ENCODE measurements around the gene TACC2.

TACC2 gene

DNA sequence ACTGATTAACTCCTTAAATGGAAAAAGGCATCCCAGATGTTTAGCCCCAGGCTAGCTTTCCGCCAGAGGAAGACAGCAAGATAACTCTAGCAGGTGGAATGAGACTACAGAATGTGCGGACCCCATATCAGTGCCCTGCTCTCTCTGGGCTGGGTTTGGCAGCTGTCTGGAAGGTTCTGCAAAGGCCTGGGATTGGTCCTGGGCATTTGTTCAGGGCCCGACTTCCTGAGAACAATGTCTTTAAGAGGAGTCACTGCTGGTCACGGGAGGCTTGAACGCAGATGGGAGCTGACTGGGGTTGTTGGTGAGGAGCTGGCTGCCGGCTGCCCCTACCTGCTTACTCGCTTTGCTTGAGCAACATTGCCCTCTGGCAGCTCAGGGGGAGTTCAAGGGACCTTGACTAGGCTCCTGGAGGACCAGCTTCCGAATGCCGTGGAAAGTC is 151.5 kb downstream of the TACC2 start:
- no peak overlapping the region for H2AFZ ChIP-seq (ENCODE audit: low read depth, low read length)
- H3K4me3 ChIP-seq (ENCODE audit: low read length), result no peak overlapping the region
- H3K9me3 ChIP-seq (ENCODE audit: low read length), result peaks cover 11% of the 10 kb centered on the region
- no peaks in the 10 kb centered on the region for H3K27me3 ChIP-seq (ENCODE audit: insufficient read depth, low read length)
- peaks cover 9% of the 10 kb centered on the region for H3K4me1 ChIP-seq (ENCODE audit: insufficient read depth, low read length)
- peaks cover 6% of the 10 kb centered on the region for H3K36me3 ChIP-seq (ENCODE audit: insufficient read depth, low read length)

DNA sequence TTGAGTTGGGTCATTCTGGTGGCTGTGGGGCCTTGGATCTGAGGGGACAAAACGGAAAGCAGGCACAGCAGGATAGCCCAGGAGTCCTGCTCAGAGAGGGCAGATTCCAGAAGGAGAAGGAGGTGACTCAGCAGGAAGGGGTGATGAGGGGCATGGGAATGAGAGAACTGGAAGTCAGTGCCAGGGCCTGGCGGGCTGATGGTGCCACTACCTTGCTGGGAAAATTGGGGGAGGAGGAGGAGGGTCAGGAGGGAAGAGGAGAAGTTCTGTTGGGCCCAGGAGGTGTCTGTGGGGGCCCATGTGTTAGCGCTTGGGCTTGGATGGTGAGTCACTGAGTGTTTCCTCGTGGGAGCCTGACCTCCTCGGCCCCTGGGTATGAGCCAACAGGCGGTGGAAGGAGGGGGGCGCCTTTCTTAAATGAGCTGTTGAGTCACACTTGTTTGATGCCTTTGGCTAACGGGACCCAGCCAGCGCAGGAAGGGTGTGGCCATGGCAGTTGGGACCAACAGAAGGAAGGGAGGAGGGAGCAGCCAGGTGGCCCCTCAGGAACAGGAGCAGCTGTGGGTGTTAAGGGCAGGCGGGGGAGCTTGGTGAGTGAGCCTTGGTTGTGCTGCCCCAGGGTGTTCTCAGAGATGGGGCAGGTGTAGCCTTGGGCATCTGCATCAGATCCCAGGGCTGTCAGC is 152.1 kb downstream of the TACC2 start:
- no peaks in the 10 kb centered on the region for H3K27me3 ChIP-seq (ENCODE audit: insufficient read depth, low read length)
- H3K9me3 ChIP-seq (ENCODE audit: low read length), result peaks cover 16% of the 10 kb centered on the region
- no peak overlapping the region for H3K4me3 ChIP-seq (ENCODE audit: low read length)
- H2AFZ ChIP-seq (ENCODE audit: low read depth, low read length), result no peak overlapping the region
- peaks cover 9% of the 10 kb centered on the region for H3K4me1 ChIP-seq (ENCODE audit: insufficient read depth, low read length)
- H3K36me3 ChIP-seq (ENCODE audit: insufficient read depth, low read length), result peaks cover 8% of the 10 kb centered on the region

DNA sequence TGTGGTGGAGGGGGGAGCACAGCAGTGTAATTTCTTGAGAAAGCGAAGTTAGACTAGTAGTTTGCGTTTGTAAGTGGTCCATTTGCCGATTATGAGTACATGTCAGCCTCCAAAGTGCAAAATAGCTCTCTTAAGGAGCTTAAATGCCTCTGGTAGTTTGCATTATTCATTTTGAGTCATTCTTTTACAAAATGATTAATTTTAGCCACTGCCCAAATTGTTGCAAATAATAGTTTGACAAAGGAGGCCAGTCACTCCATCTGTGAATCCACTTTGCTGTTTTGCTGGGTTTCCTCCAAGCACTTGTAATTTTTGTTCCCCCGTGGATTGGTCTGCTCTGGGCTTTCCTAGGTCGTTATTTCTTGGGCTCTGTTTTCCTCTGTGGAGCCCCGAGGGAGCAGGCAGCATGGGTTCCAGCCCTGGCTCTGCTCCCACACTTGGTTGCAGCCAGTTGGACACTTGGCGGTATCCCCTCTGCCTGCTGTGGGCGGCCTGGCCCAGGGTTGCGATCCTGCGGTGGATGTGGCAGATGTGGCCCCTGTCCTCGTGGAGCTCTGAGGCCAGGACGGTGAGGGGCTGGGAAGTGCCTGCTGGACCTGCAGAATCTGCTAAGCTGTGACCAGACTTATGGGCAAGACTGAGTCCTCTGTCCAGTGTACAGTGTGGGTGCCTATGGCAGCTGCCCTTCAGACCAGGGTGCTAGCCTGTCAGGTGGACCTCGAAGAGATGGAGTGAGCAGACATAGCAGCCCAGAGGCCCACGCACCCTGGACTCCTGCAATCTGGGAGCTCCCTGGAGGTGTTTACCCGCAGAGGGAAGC is 153.1 kb downstream of the TACC2 start:
- no peak overlapping the region for H2AFZ ChIP-seq (ENCODE audit: low read depth, low read length)
- no peak overlapping the region for H3K4me3 ChIP-seq (ENCODE audit: low read length)
- peaks cover 16% of the 10 kb centered on the region for H3K9me3 ChIP-seq (ENCODE audit: low read length)
- peaks cover 9% of the 10 kb centered on the region for H3K4me1 ChIP-seq (ENCODE audit: insufficient read depth, low read length)
- H3K36me3 ChIP-seq (ENCODE audit: insufficient read depth, low read length), result peaks cover 8% of the 10 kb centered on the region
- no peaks in the 10 kb centered on the region for H3K27me3 ChIP-seq (ENCODE audit: insufficient read depth, low read length)

DNA sequence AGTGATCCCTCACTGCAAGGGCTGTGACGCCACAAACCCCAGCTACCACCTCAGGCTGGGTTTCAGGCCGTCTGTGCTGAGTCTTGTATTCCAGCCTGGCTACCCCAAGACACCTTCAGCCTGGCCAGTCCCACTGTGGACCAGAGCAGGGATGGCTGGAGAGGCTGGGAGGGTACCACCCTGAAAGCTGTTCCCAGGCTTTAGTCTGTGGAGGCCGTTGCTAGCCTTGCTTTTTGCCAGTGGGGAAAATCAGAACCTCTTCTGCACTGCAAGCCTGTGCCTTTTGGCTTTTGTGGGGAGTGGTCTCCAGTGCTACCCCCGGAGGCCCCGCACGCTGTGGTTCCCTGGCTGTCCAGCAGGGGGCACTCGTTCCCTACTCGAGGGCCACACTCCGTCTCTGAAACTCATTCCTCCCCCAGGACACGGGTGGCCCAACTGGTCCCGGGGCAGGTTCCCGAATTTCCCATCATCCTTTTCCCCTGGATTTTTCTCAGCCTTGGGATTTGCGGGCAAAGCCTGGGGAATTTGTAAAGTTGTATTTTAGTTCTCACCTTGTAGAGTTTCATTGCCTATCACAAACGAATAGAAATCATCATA is 153.8 kb downstream of the TACC2 start:
- Histone ChIP-seq H3K9me3 (ENCODE audit: low read length) (peaks cover 16% of the 10 kb centered on the region), H2AFZ (ENCODE audit: low read depth, low read length) (no peak overlapping the region), H3K4me1 (ENCODE audit: insufficient read depth, low read length) (peaks cover 10% of the 10 kb centered on the region), H3K27me3 (ENCODE audit: insufficient read depth, low read length) (no peaks in the 10 kb centered on the region), H3K36me3 (ENCODE audit: insufficient read depth, low read length) (peaks cover 10% of the 10 kb centered on the region), H3K4me3 (ENCODE audit: low read length) (no peak overlapping the region)

DNA sequence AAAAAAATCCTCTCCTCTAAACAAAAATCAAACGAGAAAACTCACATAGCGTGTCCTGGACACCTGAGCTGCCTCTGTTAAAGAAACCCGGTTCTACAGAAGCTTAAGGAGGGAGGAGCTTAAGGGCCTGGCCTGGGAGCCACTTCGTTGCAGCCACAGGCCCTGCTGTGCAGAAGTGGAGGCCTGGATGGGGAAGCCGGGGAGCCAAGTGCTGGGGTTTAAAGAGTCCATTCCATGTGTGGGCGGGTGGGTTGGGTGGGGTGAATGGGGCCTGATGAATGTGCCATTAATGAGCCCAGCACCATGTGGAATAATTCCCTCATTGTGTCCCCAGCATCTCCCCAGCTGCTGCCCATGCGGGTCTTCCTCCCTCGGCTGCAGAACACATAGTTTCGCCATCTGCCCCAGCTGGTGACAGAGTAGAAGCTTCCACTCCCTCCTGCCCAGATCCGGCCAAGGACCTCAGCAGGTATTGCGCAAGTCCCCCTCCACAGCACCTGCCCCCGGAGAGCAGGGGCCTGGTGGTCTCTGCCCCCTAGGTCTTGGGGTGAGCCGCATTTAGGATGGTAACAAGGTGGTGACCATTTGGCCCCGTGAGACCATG is 154.4 kb downstream of the TACC2 start:
- Histone ChIP-seq H3K36me3 (ENCODE audit: insufficient read depth, low read length) (peaks cover 10% of the 10 kb centered on the region), H3K4me3 (ENCODE audit: low read length) (no peak overlapping the region), H3K9me3 (ENCODE audit: low read length) (peaks cover 16% of the 10 kb centered on the region), H3K27me3 (ENCODE audit: insufficient read depth, low read length) (no peaks in the 10 kb centered on the region), H2AFZ (ENCODE audit: low read depth, low read length) (no peak overlapping the region), H3K4me1 (ENCODE audit: insufficient read depth, low read length) (peaks cover 14% of the 10 kb centered on the region)

DNA sequence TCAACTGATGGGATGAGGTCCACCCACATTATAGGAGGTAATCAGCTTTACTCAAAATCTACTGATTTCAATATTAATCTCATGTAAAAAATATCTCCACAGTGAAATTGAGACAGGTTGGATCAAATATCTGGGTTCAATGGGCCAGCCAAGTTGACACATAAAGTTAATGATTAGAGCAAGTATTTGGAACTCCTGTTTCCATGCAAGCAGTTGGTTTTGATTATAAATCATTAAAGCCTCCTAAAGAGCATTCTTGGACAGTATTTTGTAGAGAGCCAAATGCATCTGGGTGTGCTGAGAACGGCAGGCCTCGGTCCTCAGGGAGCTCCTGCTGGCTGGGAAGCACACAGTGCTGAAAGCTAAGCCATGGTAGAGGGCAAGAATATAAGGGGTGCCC is 155.2 kb downstream of the TACC2 start:
- H3K27me3 ChIP-seq (ENCODE audit: insufficient read depth, low read length), result no peaks in the 10 kb centered on the region
- H3K4me1 ChIP-seq (ENCODE audit: insufficient read depth, low read length), result peaks cover 23% of the 10 kb centered on the region
- peaks cover 16% of the 10 kb centered on the region for H3K9me3 ChIP-seq (ENCODE audit: low read length)
- H3K36me3 ChIP-seq (ENCODE audit: insufficient read depth, low read length), result peaks cover 10% of the 10 kb centered on the region
- no peak overlapping the region for H2AFZ ChIP-seq (ENCODE audit: low read depth, low read length)
- no peak overlapping the region for H3K4me3 ChIP-seq (ENCODE audit: low read length)

DNA sequence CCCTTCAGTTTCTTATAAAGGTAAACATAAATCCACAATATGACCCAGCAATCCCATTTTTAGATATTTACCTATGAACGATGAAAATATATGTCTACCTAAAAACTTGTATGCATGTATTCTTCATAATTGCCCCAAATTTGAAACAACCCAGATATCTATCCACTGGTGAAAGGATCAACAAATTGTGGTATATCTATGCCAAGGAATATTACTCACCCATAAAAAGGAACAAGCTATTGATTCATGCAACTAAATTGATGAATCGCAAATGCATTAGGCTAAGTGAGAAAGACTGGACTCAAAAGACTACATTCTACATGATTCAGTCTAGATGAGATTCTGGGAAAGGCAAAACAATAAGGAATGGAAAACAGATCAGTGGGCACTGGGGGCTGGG is 156.2 kb downstream of the TACC2 start:
- Histone ChIP-seq H3K4me3 (ENCODE audit: low read length) (no peak overlapping the region), H3K9me3 (ENCODE audit: low read length) (peaks cover 16% of the 10 kb centered on the region), H3K4me1 (ENCODE audit: insufficient read depth, low read length) (peaks cover 28% of the 10 kb centered on the region)

DNA sequence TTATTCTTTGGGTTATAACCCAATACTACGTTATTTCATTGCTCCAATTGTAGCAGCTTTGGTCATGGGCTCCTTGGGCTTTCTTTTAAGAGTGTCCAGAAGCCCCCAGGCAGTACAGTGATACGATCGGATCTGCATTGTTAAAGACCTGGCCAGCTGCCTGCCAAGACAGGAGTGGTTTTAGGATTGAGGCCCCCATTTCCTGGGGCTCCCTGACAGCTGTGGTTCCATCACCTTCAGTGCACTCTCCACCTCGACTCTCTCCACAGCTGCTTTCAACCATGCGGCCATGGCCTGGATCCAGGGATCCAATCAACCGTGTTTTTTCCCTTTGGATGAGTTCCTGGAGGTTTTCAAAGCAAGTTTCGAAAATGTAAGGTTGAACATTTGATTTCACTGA is 158.7 kb downstream of the TACC2 start:
- H3K36me3 ChIP-seq (ENCODE audit: insufficient read depth, low read length), result peaks cover 10% of the 10 kb centered on the region
- H3K27me3 ChIP-seq (ENCODE audit: insufficient read depth, low read length), result no peaks in the 10 kb centered on the region
- peaks cover 16% of the 10 kb centered on the region for H3K9me3 ChIP-seq (ENCODE audit: low read length)
- H2AFZ ChIP-seq (ENCODE audit: low read depth, low read length), result no peak overlapping the region
- H3K4me1 ChIP-seq (ENCODE audit: insufficient read depth, low read length), result peaks cover 19% of the 10 kb centered on the region
- no peak overlapping the region for H3K4me3 ChIP-seq (ENCODE audit: low read length)

More for the DNA sequence above, 156.2 kb downstream of the TACC2 start:
- Histone ChIP-seq H3K36me3 (ENCODE audit: insufficient read depth, low read length) (peaks cover 10% of the 10 kb centered on the region), H2AFZ (ENCODE audit: low read depth, low read length) (no peak overlapping the region), H3K27me3 (ENCODE audit: insufficient read depth, low read length) (no peaks in the 10 kb centered on the region)

DNA sequence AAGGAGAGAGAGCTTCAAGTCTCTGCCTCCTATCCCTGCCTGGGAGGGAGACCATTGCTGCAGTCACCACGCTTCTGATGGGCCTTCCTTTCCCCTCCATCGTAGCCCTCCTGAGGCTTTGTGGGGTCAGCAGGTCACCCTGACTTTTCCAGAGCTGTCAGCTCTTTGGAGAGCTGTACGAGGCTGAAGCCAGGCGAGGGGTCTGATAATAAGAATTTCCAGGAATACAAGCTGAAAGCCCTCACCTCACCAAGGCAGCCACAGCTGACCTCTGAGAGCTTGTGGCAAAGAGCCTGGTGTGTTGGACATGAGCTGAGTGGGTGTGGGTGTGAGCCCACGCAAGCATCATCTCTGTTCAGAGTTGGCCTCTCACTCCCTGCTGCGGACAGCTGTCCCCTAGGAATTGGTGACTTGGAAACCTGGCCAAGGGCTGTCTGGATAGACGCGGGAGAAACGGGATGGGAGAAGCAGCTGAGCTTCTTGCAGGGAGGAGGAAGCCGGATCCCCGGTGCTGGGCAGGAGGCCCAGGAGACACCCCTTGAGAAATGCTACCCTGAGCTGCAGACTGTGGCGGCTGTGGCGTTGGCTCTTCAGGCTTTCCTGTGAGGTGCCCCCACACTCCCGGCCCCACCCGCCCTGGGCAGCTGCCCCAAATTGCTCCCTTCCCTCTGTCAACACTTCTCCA is 160.1 kb downstream of the TACC2 start:
- Histone ChIP-seq H3K27me3 (ENCODE audit: insufficient read depth, low read length) (no peaks in the 10 kb centered on the region), H3K9me3 (ENCODE audit: low read length) (peaks cover 16% of the 10 kb centered on the region), H2AFZ (ENCODE audit: low read depth, low read length) (no peak overlapping the region), H3K4me3 (ENCODE audit: low read length) (no peak overlapping the region), H3K4me1 (ENCODE audit: insufficient read depth, low read length) (peaks cover 19% of the 10 kb centered on the region), H3K36me3 (ENCODE audit: insufficient read depth, low read length) (peaks cover 10% of the 10 kb centered on the region)

DNA sequence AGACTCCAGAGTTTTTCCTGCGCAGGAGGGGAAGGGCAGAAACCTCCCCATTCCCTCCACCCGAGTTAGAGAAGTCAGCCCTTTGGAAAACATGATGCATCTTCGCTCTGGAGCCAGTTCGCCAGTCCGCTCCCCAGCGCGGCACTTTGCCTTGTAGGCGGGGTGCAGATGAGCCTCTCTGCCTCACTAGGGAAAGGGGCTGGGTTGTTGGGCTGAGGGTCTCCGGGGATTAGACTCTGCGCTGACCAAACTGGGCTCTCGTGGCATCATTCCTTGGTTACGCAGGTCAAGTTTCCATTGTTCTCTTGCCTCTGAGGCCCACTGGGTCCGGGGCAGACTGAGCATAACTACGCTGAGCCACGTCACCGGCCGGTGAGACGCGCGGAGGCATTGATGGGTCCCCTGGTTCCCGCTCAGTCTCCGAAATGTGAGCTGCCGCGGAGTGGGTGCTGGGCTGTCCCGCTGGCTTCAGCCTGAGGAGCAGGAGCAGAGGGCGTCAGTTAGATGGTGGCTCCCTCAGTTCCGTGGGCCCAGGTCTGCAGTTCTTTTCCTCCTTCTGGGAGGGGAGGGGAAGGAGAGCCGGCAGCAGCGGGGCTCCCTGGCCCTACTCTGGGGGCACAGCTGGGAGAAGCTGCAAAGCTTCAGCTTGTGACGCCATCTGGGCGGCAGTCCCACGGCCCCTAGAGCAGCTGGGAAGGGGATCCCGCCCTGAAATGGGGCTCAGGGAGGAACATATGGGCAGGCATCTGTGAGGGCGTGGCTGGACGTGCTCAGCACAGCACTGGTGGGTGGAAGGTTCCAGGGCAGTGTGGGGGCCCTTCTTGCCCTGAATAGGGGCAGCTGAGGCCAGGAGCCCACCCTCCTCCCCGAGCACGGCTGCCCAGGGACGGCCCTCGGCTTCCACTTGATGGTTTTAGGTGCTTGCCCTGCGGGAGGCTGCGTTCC is 160.9 kb downstream of the TACC2 start:
- Histone ChIP-seq H3K4me3 (ENCODE audit: low read length) (no peak overlapping the region), H3K27me3 (ENCODE audit: insufficient read depth, low read length) (no peaks in the 10 kb centered on the region), H3K36me3 (ENCODE audit: insufficient read depth, low read length) (peaks cover 5% of the 10 kb centered on the region), H3K9me3 (ENCODE audit: low read length) (peaks cover 11% of the 10 kb centered on the region), H3K4me1 (ENCODE audit: insufficient read depth, low read length) (peaks cover 23% of the 10 kb centered on the region), H2AFZ (ENCODE audit: low read depth, low read length) (no peak overlapping the region)

DNA sequence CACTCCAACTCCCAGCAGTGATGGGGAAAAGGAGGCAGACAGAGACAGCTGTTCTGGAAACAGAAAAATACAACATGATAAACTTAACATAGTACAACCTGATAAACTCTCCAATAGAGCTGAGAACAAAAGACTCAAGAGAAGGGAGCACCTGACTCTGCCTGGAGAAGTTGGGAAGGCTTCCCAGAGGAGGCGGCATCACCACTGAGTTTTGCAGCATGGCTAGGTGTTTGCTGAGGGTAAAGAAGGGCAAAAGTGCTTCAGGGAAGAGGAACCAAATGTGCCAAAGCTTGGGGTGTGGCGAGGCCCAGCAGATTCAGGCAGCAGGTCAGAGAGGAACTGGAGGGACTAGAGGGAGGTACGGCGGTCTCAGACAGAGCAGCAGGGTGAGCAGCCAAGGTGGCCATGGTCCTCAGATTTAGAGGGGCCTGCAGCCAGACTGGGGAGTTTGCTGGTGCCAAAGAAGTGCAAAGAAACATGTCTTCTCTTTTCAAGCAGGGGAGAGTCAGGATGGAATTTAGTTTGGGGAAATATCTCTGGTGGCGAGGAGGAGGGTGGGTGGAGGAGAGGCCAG is 162.2 kb downstream of the TACC2 start:
- no peak overlapping the region for H2AFZ ChIP-seq (ENCODE audit: low read depth, low read length)
- H3K4me1 ChIP-seq (ENCODE audit: insufficient read depth, low read length), result peaks cover 23% of the 10 kb centered on the region
- H3K9me3 ChIP-seq (ENCODE audit: low read length), result no peaks in the 10 kb centered on the region
- no peak overlapping the region for H3K4me3 ChIP-seq (ENCODE audit: low read length)
- no peaks in the 10 kb centered on the region for H3K27me3 ChIP-seq (ENCODE audit: insufficient read depth, low read length)
- H3K36me3 ChIP-seq (ENCODE audit: insufficient read depth, low read length), result peaks cover 2% of the 10 kb centered on the region
